ENCODE measurements around the gene EXOC1.

- TF ChIP-seq CTCF (conservative IDR thresholded peaks at IDR 0.05; ENCODE audit: low read depth in 2 of 2) (no peak), POLR2AphosphoS5 (IDR thresholded peaks at IDR 0.05; ENCODE audit: low read depth) (no peak), STAT1 (IDR thresholded peaks at IDR 0.05; ENCODE audit: unreplicated experiment) (no peak), NANOG (IDR thresholded peaks at IDR 0.05; ENCODE audit: borderline replicate concordance) (no peak), CREB1 (CRISPR knock-in tag; IDR thresholded peaks at IDR 0.05; ENCODE audit: low read depth) (no peak), EZH2 (IDR thresholded peaks at IDR 0.05; ENCODE audit: low read depth, unreplicated experiment) (no peak), JUNB (IDR thresholded peaks at IDR 0.05; ENCODE audit: unreplicated experiment) (no peak)
- TF ChIP-seq, protein P1, sequence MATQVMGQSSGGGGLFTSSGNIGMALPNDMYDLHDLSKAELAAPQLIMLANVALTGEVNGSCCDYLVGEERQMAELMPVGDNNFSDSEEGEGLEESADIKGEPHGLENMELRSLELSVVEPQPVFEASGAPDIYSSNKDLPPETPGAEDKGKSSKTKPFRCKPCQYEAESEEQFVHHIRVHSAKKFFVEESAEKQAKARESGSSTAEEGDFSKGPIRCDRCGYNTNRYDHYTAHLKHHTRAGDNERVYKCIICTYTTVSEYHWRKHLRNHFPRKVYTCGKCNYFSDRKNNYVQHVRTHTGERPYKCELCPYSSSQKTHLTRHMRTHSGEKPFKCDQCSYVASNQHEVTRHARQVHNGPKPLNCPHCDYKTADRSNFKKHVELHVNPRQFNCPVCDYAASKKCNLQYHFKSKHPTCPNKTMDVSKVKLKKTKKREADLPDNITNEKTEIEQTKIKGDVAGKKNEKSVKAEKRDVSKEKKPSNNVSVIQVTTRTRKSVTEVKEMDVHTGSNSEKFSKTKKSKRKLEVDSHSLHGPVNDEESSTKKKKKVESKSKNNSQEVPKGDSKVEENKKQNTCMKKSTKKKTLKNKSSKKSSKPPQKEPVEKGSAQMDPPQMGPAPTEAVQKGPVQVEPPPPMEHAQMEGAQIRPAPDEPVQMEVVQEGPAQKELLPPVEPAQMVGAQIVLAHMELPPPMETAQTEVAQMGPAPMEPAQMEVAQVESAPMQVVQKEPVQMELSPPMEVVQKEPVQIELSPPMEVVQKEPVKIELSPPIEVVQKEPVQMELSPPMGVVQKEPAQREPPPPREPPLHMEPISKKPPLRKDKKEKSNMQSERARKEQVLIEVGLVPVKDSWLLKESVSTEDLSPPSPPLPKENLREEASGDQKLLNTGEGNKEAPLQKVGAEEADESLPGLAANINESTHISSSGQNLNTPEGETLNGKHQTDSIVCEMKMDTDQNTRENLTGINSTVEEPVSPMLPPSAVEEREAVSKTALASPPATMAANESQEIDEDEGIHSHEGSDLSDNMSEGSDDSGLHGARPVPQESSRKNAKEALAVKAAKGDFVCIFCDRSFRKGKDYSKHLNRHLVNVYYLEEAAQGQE (IDR thresholded peaks at IDR 0.05; ENCODE audit: unreplicated experiment) = no peak
These were observed 31.1 kb upstream of the EXOC1 start for GRCh38 chr4:55822329-55822728.
